ENCODE measurements around the gene ANKRD22.
"Not testable (repeated sequence)": the region's sequence is repeated elsewhere in the genome, so short reads cannot be mapped to it uniquely, and the experiment has no call there.

The ANKRD22 gene

GRCh38 chr10:88877298-88877697 is 25.7 kb upstream of the ANKRD22 start:
- no peak for DNase-seq (ENCODE audit: low spot score)

GRCh38 chr10:88875081-88875480 is 23.4 kb upstream of the ANKRD22 start:
- DNase-seq (ENCODE audit: low spot score): no peak

- DNase-seq (ENCODE audit: low spot score): no peak
Observed at GRCh38 chr10:88874281-88874680, 22.6 kb upstream of the ANKRD22 start.

DNA sequence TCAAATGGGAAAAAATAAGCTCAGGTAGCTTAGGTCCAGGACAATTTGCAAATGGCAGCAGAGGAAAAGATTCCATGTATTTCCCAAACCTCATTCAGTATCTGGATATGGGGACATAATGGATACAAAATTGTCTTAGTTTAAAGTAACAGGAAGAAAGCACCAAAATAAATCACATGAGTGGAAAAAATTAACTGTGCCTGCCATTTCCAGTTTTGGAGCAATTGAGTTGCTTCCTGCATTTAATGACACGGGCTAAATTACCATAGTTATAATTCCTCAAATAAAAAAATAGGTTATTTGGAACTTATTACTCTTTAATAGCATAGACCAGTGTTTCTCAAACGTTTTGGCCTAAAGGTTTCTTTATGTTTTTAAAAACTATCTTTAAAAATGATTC is 22.1 kb upstream of the ANKRD22 start:
- DNase-seq (ENCODE audit: low spot score): no peak

DNA sequence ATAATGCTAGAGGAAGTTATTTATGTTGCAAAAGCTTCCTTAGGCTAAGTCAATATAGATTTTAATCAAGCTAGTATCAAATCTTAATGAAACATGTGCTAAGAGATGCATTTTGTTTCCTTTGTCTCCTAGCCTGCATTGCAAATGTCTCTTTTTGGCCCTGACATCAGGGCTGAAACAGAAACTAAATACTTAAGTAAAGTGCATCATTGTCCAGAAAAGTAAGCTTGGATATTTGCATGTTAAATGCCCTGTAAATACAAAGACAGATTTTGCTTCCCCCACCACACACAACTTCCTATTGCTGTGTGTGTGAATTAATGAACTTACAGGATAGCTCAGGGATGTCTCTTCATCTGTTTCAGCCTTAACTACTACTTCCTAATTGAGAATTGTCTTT is 18.4 kb upstream of the ANKRD22 start:
- no peak for DNase-seq (ENCODE audit: low spot score)

DNA sequence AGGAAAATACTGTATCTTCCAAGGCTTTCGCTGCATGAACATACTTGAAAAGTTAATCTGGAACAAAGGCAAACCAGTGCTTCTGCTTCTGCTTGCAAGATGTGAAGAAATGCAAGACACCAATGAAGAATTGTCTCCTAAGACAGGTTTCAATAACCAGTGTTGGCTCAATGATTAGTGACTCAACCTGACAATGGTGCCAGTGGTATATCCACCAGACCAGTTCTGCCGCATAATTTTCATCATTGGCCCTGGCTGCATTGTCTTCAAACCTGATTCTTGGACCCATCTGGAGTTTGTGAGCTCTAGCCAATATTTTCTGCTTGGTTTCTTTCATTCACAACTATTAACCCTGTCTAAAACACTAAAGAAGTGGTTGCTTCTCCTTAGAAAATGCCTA is 14.8 kb upstream of the ANKRD22 start:
- no peak for DNase-seq (ENCODE audit: low spot score)

GRCh38 chr10:88865281-88865876 is 13.7 kb upstream of the ANKRD22 start:
- no peak for DNase-seq (ENCODE audit: low spot score)

- no peak for DNase-seq (ENCODE audit: low spot score)
Observed at GRCh38 chr10:88861036-88861435, 9.4 kb upstream of the ANKRD22 start.

DNA sequence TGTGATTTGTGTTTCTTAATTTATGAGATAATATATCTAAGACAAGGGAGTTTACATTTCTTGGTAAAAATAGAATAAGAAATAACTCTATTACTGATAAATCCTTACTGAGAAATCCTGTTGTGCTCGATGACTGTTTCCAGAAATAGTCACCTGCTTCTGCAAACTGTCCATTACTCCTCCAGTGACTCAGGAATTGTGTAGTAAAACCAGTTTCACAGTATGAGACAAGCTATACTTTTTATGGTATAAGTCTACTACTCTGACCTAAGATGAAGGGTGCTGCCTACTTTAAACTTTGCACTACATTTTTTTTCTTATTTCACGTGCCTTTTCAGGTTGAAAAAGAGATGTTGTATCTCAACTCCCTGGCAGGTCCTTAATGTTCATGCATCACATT is 6.8 kb upstream of the ANKRD22 start:
- no peak for DNase-seq (ENCODE audit: low spot score)

DNA sequence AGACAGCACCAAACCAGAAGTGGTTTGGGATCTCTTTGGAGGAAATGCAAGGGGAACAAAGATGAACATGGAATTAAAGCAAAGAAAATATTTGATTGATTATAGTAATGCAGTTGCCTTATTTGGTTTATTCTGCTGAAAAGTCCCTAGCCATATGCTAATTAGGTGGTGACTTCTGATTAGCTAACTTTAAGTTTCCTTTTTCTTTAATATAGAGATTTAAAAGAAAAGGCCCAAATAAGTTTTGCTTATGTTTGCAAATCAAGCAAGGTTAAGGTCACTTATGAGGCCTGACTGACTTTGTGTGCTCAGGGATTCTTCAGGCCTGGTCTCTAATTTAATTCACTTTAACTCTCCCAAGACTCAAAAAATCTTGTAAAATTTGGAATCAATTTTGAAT is 6.2 kb upstream of the ANKRD22 start:
- DNase-seq (ENCODE audit: low spot score): no peak

DNA sequence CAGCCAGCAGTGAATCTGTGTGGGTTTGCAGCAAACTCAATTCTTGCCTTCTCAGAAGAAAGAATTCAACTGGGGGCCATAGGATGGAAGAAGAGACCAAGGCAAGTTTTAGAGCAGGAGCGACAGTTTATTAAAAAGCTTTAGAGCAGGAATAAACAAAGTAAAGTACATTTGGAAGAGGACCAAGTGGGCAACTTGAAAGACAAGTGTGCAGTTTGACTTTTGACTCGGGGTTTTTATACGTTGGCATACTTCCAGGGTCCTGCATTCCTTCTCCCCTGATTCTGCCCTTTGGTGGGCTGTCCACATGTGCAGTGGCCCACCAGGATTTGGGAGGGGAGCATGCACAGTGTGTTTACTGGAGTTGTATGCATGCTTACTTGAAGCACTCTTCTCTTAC is 3.0 kb upstream of the ANKRD22 start:
- no peak for DNase-seq (ENCODE audit: low spot score)

GRCh38 chr10:88853155-88853881 is 1.7 kb upstream of the ANKRD22 start:
- DNase-seq (ENCODE audit: low spot score): no peak

DNA sequence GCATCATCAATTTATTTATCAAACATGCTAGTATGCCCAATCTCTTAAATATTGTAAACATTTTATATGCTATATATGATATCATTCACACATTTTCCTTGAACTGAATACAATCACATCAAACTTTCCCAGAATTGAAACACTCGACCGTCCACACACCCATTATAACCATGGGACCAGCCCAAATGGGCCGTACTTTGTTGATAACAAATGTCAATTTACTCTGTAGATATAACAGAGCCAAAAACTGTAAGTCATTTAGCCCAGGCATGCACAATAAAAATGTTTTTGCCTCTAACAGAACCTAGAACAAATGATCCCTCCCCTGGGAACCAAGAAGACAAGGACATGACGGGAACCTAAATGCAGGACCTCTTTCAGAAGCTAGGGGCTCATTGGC is 683 bp upstream of the ANKRD22 start:
- no peak for DNase-seq (ENCODE audit: low spot score)

DNA sequence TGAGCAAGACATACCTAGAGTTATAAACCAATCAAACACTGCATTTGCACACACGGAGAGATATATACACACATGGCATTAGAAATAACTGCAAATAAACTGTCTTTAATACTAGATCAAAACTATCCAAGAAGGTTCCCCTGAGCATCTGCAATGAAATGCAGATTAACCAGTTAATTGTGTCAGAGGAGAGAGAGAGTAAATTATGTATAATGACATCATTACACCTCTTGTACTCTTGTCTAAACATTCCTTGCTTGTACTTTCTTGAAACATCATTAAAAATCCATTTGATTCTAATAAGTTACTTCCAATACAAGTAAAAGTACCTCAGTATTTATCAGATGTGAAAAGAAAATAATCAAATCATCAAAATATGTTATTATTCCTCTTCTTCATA is 932 bp downstream of the ANKRD22 start:
- DNase-seq (ENCODE audit: low spot score): no peak

GRCh38 chr10:88849234-88849633 is 2.4 kb downstream of the ANKRD22 start:
- no peak for DNase-seq (ENCODE audit: low spot score)

GRCh38 chr10:88848499-88848898 is 3.1 kb downstream of the ANKRD22 start:
- DNase-seq (ENCODE audit: low spot score): no peak

- DNase-seq (ENCODE audit: low spot score): no peak
Observed at GRCh38 chr10:88843171-88843570, 8.5 kb downstream of the ANKRD22 start.

GRCh38 chr10:88841316-88842111 is 10.1 kb downstream of the ANKRD22 start:
- DNase-seq (ENCODE audit: low spot score): no peak

- DNase-seq (ENCODE audit: low spot score): no peak
Observed at GRCh38 chr10:88840881-88841280, 10.8 kb downstream of the ANKRD22 start.

DNA sequence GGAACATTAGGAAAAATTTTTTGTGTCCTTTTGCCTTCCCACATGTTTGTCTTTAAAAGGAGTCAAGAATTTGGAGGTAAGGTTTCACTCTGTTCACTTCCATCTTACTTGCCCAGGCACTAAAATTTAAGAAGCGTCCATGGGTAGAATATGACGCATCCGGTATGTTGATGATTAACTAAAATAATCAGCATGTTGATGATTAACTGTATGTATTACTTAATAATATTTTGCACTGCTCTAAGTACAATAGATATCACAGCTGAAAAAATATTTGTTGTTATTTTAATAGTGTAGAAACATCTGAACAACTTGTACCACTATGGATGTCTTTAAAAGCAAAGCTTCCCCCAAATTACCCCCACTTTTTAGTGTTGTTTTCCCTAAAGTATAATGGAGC is 11.5 kb downstream of the ANKRD22 start:
- no peak for DNase-seq (ENCODE audit: low spot score)

DNA sequence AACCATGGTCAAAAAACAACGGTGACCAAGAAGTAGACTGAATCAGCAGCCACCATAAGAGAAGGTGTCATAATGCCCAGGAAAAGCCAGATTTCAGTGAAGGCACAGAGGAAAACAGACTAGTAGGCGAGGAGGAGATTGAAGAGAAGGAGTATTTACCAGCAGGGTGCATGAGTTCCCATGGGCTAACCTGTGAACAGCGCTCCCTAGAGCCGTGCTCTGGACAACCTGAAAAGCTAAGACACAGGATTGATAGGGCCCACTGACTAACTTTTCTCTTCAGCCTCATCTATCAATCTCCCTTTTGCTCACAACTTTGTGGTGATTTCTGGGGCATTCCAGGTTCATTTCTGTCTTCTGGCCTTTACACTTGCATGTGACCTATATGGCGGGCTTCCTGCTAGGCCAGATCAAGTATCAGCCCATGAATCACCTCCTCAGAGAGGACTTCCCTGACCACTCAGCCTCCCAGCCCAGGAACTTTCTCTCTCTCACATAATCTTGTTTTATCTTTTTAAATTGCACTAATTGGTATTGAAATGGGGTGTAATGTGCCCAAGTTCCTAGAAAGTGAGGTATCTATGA is 12.8 kb downstream of the ANKRD22 start:
- no peak for DNase-seq (ENCODE audit: low spot score)

DNA sequence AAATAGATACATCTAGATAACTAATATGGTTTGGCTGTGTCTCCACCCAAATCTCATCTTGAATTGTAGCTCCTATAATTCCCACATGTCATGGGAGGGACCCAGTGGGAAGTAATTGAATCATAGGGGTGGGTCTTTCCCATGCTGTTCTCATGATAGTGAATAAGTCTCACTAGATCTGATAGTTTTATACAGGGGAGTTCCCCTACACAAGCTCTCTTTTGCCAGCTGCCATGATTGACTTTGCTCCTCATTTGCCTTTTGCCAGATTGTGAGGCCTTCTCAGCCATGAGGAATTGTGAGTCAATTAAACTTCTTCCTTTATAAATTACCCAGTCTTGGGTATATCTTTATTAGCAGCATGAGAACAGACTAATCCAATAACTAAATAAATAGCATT is 14.0 kb downstream of the ANKRD22 start:
- not testable (repeated sequence) for DNase-seq (ENCODE audit: low spot score)

GRCh38 chr10:88835910-88836221 is 15.8 kb downstream of the ANKRD22 start:
- DNase-seq (ENCODE audit: low spot score): no peak
